ENCODE results near the gene MRPS27. TPM values are rescaled to one million over a fixed set of nuclear protein-coding genes. Genes with fewer than 3 reads are reported as not detected.

The MRPS27 gene
- total and polyA plus RNA-seq, 4 donors: 17.6 to 38.7 (median 34.9) TPM

DNA sequence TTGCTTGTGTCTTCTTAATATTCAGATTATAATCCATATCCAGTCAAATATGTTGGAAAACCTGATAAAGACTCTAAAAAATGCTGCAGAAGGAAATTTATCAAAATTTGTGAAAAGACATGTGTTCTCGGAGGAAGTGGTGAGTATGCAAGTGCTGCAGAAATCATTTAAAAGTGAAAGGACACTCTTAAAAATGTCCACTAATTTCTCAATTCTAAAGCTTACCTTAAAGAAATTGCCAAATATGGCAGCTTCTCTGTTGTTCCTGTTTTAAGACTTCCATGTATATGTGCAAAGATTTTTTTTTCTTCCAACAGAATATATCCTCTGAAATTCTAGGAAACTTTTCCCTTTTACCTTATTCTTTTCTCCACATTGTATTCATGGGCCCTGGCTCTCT is 32.6 kb upstream of the MRPS27 start:
- no peak for DNase-seq (ENCODE audit: low spot score)
- TF ChIP-seq, protein P1, sequence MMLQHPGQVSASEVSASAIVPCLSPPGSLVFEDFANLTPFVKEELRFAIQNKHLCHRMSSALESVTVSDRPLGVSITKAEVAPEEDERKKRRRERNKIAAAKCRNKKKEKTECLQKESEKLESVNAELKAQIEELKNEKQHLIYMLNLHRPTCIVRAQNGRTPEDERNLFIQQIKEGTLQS (IDR thresholded peaks at IDR 0.05): no peak
- TF ChIP-seq FOXA2 (IDR thresholded peaks at IDR 0.05) (no peak), JUND (IDR thresholded peaks at IDR 0.05) (no peak), HNF4A (conservative IDR thresholded peaks at IDR 0.05) (no peak), RAD21 (IDR thresholded peaks at IDR 0.05) (no peak), TAF1 (conservative IDR thresholded peaks at IDR 0.05) (no peak), EGR1 (IDR thresholded peaks at IDR 0.05; ENCODE audit: low read depth in 2 of 2) (no peak), RXRA (IDR thresholded peaks at IDR 0.05) (no peak), SP1 (IDR thresholded peaks at IDR 0.05) (no peak)
- TF ChIP-seq, protein P2, sequence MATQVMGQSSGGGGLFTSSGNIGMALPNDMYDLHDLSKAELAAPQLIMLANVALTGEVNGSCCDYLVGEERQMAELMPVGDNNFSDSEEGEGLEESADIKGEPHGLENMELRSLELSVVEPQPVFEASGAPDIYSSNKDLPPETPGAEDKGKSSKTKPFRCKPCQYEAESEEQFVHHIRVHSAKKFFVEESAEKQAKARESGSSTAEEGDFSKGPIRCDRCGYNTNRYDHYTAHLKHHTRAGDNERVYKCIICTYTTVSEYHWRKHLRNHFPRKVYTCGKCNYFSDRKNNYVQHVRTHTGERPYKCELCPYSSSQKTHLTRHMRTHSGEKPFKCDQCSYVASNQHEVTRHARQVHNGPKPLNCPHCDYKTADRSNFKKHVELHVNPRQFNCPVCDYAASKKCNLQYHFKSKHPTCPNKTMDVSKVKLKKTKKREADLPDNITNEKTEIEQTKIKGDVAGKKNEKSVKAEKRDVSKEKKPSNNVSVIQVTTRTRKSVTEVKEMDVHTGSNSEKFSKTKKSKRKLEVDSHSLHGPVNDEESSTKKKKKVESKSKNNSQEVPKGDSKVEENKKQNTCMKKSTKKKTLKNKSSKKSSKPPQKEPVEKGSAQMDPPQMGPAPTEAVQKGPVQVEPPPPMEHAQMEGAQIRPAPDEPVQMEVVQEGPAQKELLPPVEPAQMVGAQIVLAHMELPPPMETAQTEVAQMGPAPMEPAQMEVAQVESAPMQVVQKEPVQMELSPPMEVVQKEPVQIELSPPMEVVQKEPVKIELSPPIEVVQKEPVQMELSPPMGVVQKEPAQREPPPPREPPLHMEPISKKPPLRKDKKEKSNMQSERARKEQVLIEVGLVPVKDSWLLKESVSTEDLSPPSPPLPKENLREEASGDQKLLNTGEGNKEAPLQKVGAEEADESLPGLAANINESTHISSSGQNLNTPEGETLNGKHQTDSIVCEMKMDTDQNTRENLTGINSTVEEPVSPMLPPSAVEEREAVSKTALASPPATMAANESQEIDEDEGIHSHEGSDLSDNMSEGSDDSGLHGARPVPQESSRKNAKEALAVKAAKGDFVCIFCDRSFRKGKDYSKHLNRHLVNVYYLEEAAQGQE (IDR thresholded peaks at IDR 0.05): no peak
- TF ChIP-seq, protein P3, sequence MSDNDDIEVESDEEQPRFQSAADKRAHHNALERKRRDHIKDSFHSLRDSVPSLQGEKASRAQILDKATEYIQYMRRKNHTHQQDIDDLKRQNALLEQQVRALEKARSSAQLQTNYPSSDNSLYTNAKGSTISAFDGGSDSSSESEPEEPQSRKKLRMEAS (IDR thresholded peaks at IDR 0.05): no peak
- TF ChIP-seq, protein P4, sequence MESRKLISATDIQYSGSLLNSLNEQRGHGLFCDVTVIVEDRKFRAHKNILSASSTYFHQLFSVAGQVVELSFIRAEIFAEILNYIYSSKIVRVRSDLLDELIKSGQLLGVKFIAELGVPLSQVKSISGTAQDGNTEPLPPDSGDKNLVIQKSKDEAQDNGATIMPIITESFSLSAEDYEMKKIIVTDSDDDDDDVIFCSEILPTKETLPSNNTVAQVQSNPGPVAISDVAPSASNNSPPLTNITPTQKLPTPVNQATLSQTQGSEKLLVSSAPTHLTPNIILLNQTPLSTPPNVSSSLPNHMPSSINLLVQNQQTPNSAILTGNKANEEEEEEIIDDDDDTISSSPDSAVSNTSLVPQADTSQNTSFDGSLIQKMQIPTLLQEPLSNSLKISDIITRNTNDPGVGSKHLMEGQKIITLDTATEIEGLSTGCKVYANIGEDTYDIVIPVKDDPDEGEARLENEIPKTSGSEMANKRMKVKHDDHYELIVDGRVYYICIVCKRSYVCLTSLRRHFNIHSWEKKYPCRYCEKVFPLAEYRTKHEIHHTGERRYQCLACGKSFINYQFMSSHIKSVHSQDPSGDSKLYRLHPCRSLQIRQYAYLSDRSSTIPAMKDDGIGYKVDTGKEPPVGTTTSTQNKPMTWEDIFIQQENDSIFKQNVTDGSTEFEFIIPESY (IDR thresholded peaks at IDR 0.05): no peak
- 86% methylated on average over 1 of the region's 1 CpG for WGBS
- no peak overlapping the region for H3K4me3 ChIP-seq (ENCODE audit: low read depth in 1 of 3, low read length in 3 of 3)
- H3K36me3 ChIP-seq (ENCODE audit: control insufficient read depth in 4 of 4, insufficient read depth in 3 of 4, low read depth in 1 of 4, low read length in 3 of 4): no peaks in the 10 kb centered on the region
- no peaks in the 10 kb centered on the region for H3K27me3 ChIP-seq (ENCODE audit: control insufficient read depth in 4 of 4, insufficient read depth in 4 of 4, low read length in 3 of 4)
- no peak overlapping the region for H3K9ac ChIP-seq (ENCODE audit: low read depth in 1 of 2, low read length in 2 of 2)
- no peaks in the 10 kb centered on the region for H3K9me3 ChIP-seq (ENCODE audit: control insufficient read depth in 4 of 4, low read length in 3 of 4)
- no peaks in the 10 kb centered on the region for H3K4me1 ChIP-seq (ENCODE audit: control insufficient read depth in 4 of 4, insufficient read depth in 4 of 4, low read length in 3 of 4)
- H3K27ac ChIP-seq (ENCODE audit: low read depth in 1 of 2, low read length in 2 of 2): no peak overlapping the region

DNA sequence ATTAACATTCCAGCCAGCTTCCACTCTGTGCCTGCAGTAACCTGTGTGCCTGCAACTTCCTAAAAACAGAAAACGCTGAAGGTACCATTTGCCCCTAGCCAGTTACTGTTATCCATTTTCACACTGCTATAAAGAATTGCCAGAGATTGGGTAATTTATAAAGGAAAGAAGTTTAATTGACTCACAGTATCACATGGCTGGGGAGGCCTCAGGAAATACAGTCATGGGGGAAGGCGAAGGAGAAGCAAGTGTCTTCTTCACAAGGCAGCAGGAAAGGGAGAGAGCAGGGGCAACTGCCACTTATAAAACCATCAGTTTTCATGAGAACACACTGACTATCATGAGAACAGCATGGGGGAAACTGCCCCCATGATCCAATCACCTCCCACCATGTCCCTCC is 31.3 kb upstream of the MRPS27 start:
- WGBS: 94% methylated on average over 2 of the region's 2 CpGs
- H3K36me3 ChIP-seq (ENCODE audit: control insufficient read depth in 4 of 4, insufficient read depth in 3 of 4, low read depth in 1 of 4, low read length in 3 of 4): no peaks in the 10 kb centered on the region
- TF ChIP-seq HNF4A (conservative IDR thresholded peaks at IDR 0.05): no peak
- TF ChIP-seq NR2F2 (IDR thresholded peaks at IDR 0.05): no peak
- TF ChIP-seq RXRA (IDR thresholded peaks at IDR 0.05): no peak
- TF ChIP-seq GABPA (IDR thresholded peaks at IDR 0.05 in 1 of 2, conservative IDR thresholded peaks at IDR 0.05 in 1 of 2): no peak
- TF ChIP-seq, protein P5, sequence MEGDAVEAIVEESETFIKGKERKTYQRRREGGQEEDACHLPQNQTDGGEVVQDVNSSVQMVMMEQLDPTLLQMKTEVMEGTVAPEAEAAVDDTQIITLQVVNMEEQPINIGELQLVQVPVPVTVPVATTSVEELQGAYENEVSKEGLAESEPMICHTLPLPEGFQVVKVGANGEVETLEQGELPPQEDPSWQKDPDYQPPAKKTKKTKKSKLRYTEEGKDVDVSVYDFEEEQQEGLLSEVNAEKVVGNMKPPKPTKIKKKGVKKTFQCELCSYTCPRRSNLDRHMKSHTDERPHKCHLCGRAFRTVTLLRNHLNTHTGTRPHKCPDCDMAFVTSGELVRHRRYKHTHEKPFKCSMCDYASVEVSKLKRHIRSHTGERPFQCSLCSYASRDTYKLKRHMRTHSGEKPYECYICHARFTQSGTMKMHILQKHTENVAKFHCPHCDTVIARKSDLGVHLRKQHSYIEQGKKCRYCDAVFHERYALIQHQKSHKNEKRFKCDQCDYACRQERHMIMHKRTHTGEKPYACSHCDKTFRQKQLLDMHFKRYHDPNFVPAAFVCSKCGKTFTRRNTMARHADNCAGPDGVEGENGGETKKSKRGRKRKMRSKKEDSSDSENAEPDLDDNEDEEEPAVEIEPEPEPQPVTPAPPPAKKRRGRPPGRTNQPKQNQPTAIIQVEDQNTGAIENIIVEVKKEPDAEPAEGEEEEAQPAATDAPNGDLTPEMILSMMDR (IDR thresholded peaks at IDR 0.05; ENCODE audit: low read depth, low read length, missing input control): no peak
- no peak for TF ChIP-seq FOXA1 (IDR thresholded peaks at IDR 0.05)
- TF ChIP-seq HNF4G (IDR thresholded peaks at IDR 0.05): no peak
- TF ChIP-seq, protein P2 (IDR thresholded peaks at IDR 0.05): no peak
- TF ChIP-seq EGR1 (IDR thresholded peaks at IDR 0.05; ENCODE audit: low read depth in 2 of 2): no peak
- TF ChIP-seq, protein P4 (IDR thresholded peaks at IDR 0.05): no peak
- no peak for TF ChIP-seq TAF1 (conservative IDR thresholded peaks at IDR 0.05)
- TF ChIP-seq, protein P3 (IDR thresholded peaks at IDR 0.05): no peak
- TF ChIP-seq, protein P1 (IDR thresholded peaks at IDR 0.05): no peak

More for the DNA sequence above, 31.3 kb upstream of the MRPS27 start:
- Histone ChIP-seq H3K9me3 (ENCODE audit: control insufficient read depth in 4 of 4, low read length in 3 of 4) (no peaks in the 10 kb centered on the region), H3K4me1 (ENCODE audit: control insufficient read depth in 4 of 4, insufficient read depth in 4 of 4, low read length in 3 of 4) (peaks cover 0 to 6% (median 4%) of the 10 kb centered on the region in 4 donors), H3K27ac (ENCODE audit: low read depth in 1 of 2, low read length in 2 of 2) (no peak overlapping the region), H3K9ac (ENCODE audit: low read depth in 1 of 2, low read length in 2 of 2) (no peak overlapping the region), H3K4me3 (ENCODE audit: low read depth in 1 of 3, low read length in 3 of 3) (no peak overlapping the region), H3K27me3 (ENCODE audit: control insufficient read depth in 4 of 4, insufficient read depth in 4 of 4, low read length in 3 of 4) (no peaks in the 10 kb centered on the region)
- DNase-seq (ENCODE audit: low spot score): no peak

All from liver (tissue), 9 donors.